ENCODE results near the gene PCK2. TPM values are rescaled to one million over a fixed set of nuclear protein-coding genes. Genes with fewer than 3 reads are reported as not detected.

The PCK2 gene
- total and polyA plus RNA-seq, 2 donors (not counting 3 experiments of a cell fraction or from before 2014, with no cell fraction given) = 23.5 to 24.5 TPM

- H3K36me3 ChIP-seq (ENCODE audit: control insufficient read depth in 2 of 2, extremely low read depth in 1 of 2, insufficient read depth in 2 of 2, low read length in 2 of 2) = no peaks in the 10 kb centered on the region
- H2AFZ ChIP-seq (ENCODE audit: low read depth, low read length) = no peak overlapping the region
- no peak overlapping the region for H3K9ac ChIP-seq (replicated peaks; ENCODE audit: extremely low read depth, insufficient read depth, low read length)
- ChIA-PET CTCF (interaction anchor here (1.8 kb wide), 1 partner anchor 29 kb away, joined by 14 read pairs; no protein-coding TSS in a partner anchor), POLR2A (no interaction called here)
- H3K79me2 ChIP-seq (ENCODE audit: control insufficient read depth, insufficient read depth, low read length) = no peaks in the 10 kb centered on the region
- no peak for FAIRE-seq
- no peak overlapping the region for H3K27ac ChIP-seq (ENCODE audit: insufficient read depth, low read depth, low read length)
- H3K9me1 ChIP-seq (replicated peaks; ENCODE audit: control insufficient read depth, extremely low read depth, insufficient read depth, low read length) = no peaks in the 10 kb centered on the region
- H3K9me3 ChIP-seq (replicated peaks; ENCODE audit: control insufficient read depth, insufficient read depth, low read length) = no peaks in the 10 kb centered on the region
- no peaks in the 10 kb centered on the region for H3K4me1 ChIP-seq (ENCODE audit: control insufficient read depth, extremely low read depth, insufficient read depth, low read length)
- H3K4me3 ChIP-seq (replicated peaks in 1 of 3; ENCODE audit: insufficient read depth in 1 of 3, low read depth in 1 of 3, low read length in 3 of 3) = no peak overlapping the region
- no peak for DNase-seq (ENCODE audit: low read depth, low spot score)
- no peaks in the 10 kb centered on the region for H4K20me1 ChIP-seq (replicated peaks; ENCODE audit: control insufficient read depth, extremely low read depth, insufficient read depth, low read length)
- TF ChIP-seq FOS (IDR thresholded peaks at IDR 0.05; ENCODE audit: borderline replicate concordance, insufficient read depth, low read length) (no peak), GATA2 (IDR thresholded peaks at IDR 0.05; ENCODE audit: insufficient read depth, insufficient read length, low read depth, low read length) (no peak), POLR2AphosphoS5 (IDR thresholded peaks at IDR 0.05; ENCODE audit: insufficient read depth, low read depth, low read length) (no peak), JUN (IDR thresholded peaks at IDR 0.05; ENCODE audit: borderline replicate concordance, insufficient read depth, insufficient read length, low read depth) (no peak), MAX (IDR thresholded peaks at IDR 0.05; ENCODE audit: insufficient read depth, insufficient read length) (no peak), CTCF (IDR thresholded peaks at IDR 0.05; ENCODE audit: extremely low read depth in 1 of 2, insufficient read depth in 1 of 2, low read depth in 1 of 2, low read length in 2 of 2) (no peak), POLR2A (IDR thresholded peaks at IDR 0.05; ENCODE audit: low read depth, low read length) (no peak), EZH2 (IDR thresholded peaks at IDR 0.05; ENCODE audit: borderline replicate concordance, low read depth, low read length, severe bottlenecking) (no peak), MYC (IDR thresholded peaks at IDR 0.05; ENCODE audit: low read depth, low read length) (no peak)
- intact Hi-C loops (cut with micrococcal nuclease) = no loop called here
- dilution Hi-C loops (cut with MboI; ENCODE audit: extremely low pct_ligation_motif_present, low sequenced_read_pairs) = no loop called here
- peaks cover 10 to 13% of the 10 kb centered on the region in 2 experiments for H3K27me3 ChIP-seq (ENCODE audit: control insufficient read depth in 2 of 2, insufficient read depth in 2 of 2, low read length in 2 of 2)
- no TSS peak for BruUV-seq (replicated peaks)
- no peak overlapping the region for H3K4me2 ChIP-seq (ENCODE audit: insufficient read depth, low read length)
Measured at GRCh38 chr14:24087004-24087403, 7.1 kb upstream of the PCK2 start.
